PFSK-1 (cell line): ENCODE results near the gene ALOX5AP.

Experiments
- FOXP2 ChIP-seq: optimal IDR thresholded peaks from 2 replicates; pipeline ENCODE3; 2011; ENCODE audit warnings: borderline replicate concordance, control low read depth, inconsistent platforms; ENCODE audit not compliant: insufficient read depth; ENCODE audit errors: extremely low read length, extremely low read depth
- POLR2AphosphoS5 ChIP-seq: IDR thresholded peaks from 2 replicates; pipeline ENCODE4 v1.6.1; 2012; ENCODE audit warnings: low read depth, mild to moderate bottlenecking, control low read depth, low read length, moderate library complexity
- TAF1 ChIP-seq: IDR thresholded peaks from 2 replicates; pipeline ENCODE4 v1.6.1; 2012; ENCODE audit warnings: low read length, control low read depth, borderline replicate concordance; ENCODE audit not compliant: insufficient read depth
- TF ChIP-seq, protein P1 (sequence below), 2 experiments: IDR thresholded peaks; 2 replicates each; pipeline versions ENCODE4 v1.6.1 to v1.8.0; 2011 to 2012; ENCODE audit warnings: low read depth in 2 of 2, low read length in 2 of 2, control low read depth in 1 of 2, inconsistent platforms in 1 of 2, mild to moderate bottlenecking in 1 of 2, moderate library complexity in 1 of 2; ENCODE audit not compliant: insufficient read depth in 1 of 2

DNA sequence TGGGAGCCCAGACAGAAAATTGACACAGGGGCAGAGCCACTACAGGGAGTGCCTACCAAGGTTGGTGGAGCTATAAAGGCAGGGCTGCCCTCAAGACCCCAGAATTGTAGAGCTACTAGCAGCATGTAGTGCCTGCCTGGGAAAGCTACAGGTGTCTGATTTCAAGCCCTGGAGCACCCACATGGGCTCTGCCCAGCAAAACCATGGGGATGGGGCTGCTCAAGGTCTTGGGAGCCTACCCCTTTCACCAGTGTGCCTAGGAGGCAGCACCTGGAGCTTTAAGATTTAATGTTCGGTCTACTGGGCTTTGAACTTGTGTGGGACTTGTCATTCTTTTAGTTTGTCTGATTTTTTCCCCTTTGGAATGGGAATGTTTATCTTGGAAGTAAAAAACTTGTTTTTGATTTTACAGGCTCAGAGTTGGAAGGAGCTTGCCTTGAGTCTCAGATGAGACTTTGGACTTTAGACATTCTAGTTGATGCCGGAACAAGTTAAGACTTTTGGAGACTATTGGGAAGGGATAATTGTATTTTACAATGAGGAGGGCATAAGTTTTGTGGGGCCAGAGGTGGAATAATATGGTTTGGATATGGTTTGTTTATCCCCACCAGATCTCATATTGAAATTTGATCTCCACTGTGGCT, 45.1 kb downstream of the ALOX5AP start:
- TF ChIP-seq FOXP2 (no peak), POLR2AphosphoS5 (no peak), TAF1 (no peak)
- TF ChIP-seq, protein P1, sequence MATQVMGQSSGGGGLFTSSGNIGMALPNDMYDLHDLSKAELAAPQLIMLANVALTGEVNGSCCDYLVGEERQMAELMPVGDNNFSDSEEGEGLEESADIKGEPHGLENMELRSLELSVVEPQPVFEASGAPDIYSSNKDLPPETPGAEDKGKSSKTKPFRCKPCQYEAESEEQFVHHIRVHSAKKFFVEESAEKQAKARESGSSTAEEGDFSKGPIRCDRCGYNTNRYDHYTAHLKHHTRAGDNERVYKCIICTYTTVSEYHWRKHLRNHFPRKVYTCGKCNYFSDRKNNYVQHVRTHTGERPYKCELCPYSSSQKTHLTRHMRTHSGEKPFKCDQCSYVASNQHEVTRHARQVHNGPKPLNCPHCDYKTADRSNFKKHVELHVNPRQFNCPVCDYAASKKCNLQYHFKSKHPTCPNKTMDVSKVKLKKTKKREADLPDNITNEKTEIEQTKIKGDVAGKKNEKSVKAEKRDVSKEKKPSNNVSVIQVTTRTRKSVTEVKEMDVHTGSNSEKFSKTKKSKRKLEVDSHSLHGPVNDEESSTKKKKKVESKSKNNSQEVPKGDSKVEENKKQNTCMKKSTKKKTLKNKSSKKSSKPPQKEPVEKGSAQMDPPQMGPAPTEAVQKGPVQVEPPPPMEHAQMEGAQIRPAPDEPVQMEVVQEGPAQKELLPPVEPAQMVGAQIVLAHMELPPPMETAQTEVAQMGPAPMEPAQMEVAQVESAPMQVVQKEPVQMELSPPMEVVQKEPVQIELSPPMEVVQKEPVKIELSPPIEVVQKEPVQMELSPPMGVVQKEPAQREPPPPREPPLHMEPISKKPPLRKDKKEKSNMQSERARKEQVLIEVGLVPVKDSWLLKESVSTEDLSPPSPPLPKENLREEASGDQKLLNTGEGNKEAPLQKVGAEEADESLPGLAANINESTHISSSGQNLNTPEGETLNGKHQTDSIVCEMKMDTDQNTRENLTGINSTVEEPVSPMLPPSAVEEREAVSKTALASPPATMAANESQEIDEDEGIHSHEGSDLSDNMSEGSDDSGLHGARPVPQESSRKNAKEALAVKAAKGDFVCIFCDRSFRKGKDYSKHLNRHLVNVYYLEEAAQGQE (IDR thresholded peaks at IDR 0.05; ENCODE audit: insufficient read depth in 1 of 2, low read depth in 2 of 2, low read length in 2 of 2): no peak
